HEK293 (cell line): ENCODE measurements around the gene DEAF1.

Source experiments
- GLIS2 ChIP-seq: fragments of 450-650 bp; formaldehyde crosslinking; IDR thresholded peaks from 2 replicates; pipeline ENCODE4 v1.5.1; 2016; ENCODE audit warnings: missing biosample characterization, missing genetic modification characterization
- MZF1 ChIP-seq: fragments of 450-650 bp; formaldehyde crosslinking; IDR thresholded peaks from 2 replicates; pipeline ENCODE4 v1.5.1; 2017; ENCODE audit warnings: missing biosample characterization, missing genetic modification characterization, borderline replicate concordance
- SCRT2 ChIP-seq: fragments of 450-650 bp; formaldehyde crosslinking; IDR thresholded peaks from 2 replicates; pipeline ENCODE4 v1.5.1; 2016; ENCODE audit warnings: missing biosample characterization, missing genetic modification characterization
- ZBTB8A ChIP-seq: fragments of 450-650 bp; formaldehyde crosslinking; IDR thresholded peaks from 2 replicates; pipeline ENCODE4 v1.5.1; 2016; ENCODE audit warnings: missing biosample characterization, missing genetic modification characterization
- ZNF138 ChIP-seq: fragments of 450-650 bp; formaldehyde crosslinking; IDR thresholded peaks from 2 replicates; pipeline ENCODE4 v1.5.1; 2016; ENCODE audit warnings: missing biosample characterization, missing genetic modification characterization, borderline replicate concordance
- ZNF140 ChIP-seq: fragments of 450-650 bp; formaldehyde crosslinking; IDR thresholded peaks from 2 replicates; pipeline ENCODE4 v1.5.1; 2016; ENCODE audit warnings: missing biosample characterization, missing genetic modification characterization
- ZNF146 ChIP-seq: fragments of 450-650 bp; formaldehyde crosslinking; IDR thresholded peaks from 2 replicates; pipeline ENCODE4 v1.5.1; 2016; ENCODE audit warnings: missing biosample characterization, missing genetic modification characterization
- ZNF311 ChIP-seq: fragments of 450-650 bp; formaldehyde crosslinking; IDR thresholded peaks from 2 replicates; pipeline ENCODE4 v1.5.1; 2017; ENCODE audit warnings: missing biosample characterization, missing genetic modification characterization, borderline replicate concordance
- ZNF354C ChIP-seq: fragments of 450-650 bp; formaldehyde crosslinking; IDR thresholded peaks from 2 replicates; pipeline ENCODE4 v1.5.1; 2016; ENCODE audit warnings: missing biosample characterization, missing genetic modification characterization, low read depth, borderline replicate concordance
- ZNF426 ChIP-seq: fragments of 450-650 bp; formaldehyde crosslinking; IDR thresholded peaks from 2 replicates; pipeline ENCODE4 v1.5.1; 2017; ENCODE audit warnings: missing biosample characterization, missing genetic modification characterization, mild to moderate bottlenecking, inconsistent platforms, moderate library complexity
- ZNF433 ChIP-seq: fragments of 450-650 bp; formaldehyde crosslinking; IDR thresholded peaks from 2 replicates; pipeline ENCODE4 v1.5.1; 2016; ENCODE audit warnings: missing biosample characterization, missing genetic modification characterization, low read depth
- ZNF529 ChIP-seq: fragments of 450-650 bp; formaldehyde crosslinking; IDR thresholded peaks from 2 replicates; pipeline ENCODE4 v1.5.1; 2017; ENCODE audit warnings: missing genetic modification characterization, missing biosample characterization; ENCODE audit not compliant: insufficient replicate concordance
- ZNF747 ChIP-seq: fragments of 450-650 bp; formaldehyde crosslinking; IDR thresholded peaks from 2 replicates; pipeline ENCODE4 v1.5.1; 2016; ENCODE audit warnings: missing biosample characterization, missing genetic modification characterization
- ZNF843 ChIP-seq: fragments of 450-650 bp; formaldehyde crosslinking; IDR thresholded peaks from 2 replicates; pipeline ENCODE4 v1.5.1; 2016; ENCODE audit warnings: missing biosample characterization, missing genetic modification characterization
- ZSCAN30 ChIP-seq: fragments of 450-650 bp; IDR thresholded peaks from 2 replicates; pipeline ENCODE4 v1.5.1; 2018; ENCODE audit warnings: missing biosample characterization, mild to moderate bottlenecking, missing genetic modification characterization, moderate library complexity
- TF ChIP-seq, protein P1 (sequence below): fragments of 450-650 bp; formaldehyde crosslinking; IDR thresholded peaks from 2 replicates; pipeline ENCODE4 v1.5.1; 2016; ENCODE audit warnings: missing biosample characterization, missing genetic modification characterization, borderline replicate concordance
- TF ChIP-seq, protein P2 (sequence below): fragments of 450-650 bp; formaldehyde crosslinking; IDR thresholded peaks from 2 replicates; pipeline ENCODE4 v1.5.1; 2016; ENCODE audit warnings: missing biosample characterization, missing genetic modification characterization
- TF ChIP-seq, protein P3 (sequence below): fragments of 450-650 bp; formaldehyde crosslinking; IDR thresholded peaks from 2 replicates; pipeline ENCODE4 v1.5.1; 2016; ENCODE audit warnings: missing biosample characterization, missing genetic modification characterization
- TF ChIP-seq, protein P4 (sequence below): fragments of 450-650 bp; formaldehyde crosslinking; IDR thresholded peaks from 2 replicates; pipeline ENCODE4 v1.5.1; 2016; ENCODE audit warnings: missing biosample characterization, missing genetic modification characterization
- TF ChIP-seq, protein P5 (sequence below): fragments of 450-650 bp; formaldehyde crosslinking; IDR thresholded peaks from 2 replicates; pipeline ENCODE4 v1.5.1; 2016; ENCODE audit warnings: missing biosample characterization, missing genetic modification characterization
- TF ChIP-seq, protein P6 (sequence below): fragments of 450-650 bp; formaldehyde crosslinking; IDR thresholded peaks from 2 replicates; pipeline ENCODE4 v1.5.1; 2016; ENCODE audit warnings: missing biosample characterization, missing genetic modification characterization
- TF ChIP-seq, protein P7 (sequence below): fragments of 450-650 bp; formaldehyde crosslinking; IDR thresholded peaks from 2 replicates; pipeline ENCODE4 v1.5.1; 2016; ENCODE audit warnings: missing biosample characterization, missing genetic modification characterization
- TF ChIP-seq, protein P8 (sequence below): fragments of 450-650 bp; formaldehyde crosslinking; IDR thresholded peaks from 2 replicates; pipeline ENCODE4 v1.5.0; 2017; ENCODE audit warnings: missing biosample characterization, missing genetic modification characterization, borderline replicate concordance

The DEAF1 gene

DNA sequence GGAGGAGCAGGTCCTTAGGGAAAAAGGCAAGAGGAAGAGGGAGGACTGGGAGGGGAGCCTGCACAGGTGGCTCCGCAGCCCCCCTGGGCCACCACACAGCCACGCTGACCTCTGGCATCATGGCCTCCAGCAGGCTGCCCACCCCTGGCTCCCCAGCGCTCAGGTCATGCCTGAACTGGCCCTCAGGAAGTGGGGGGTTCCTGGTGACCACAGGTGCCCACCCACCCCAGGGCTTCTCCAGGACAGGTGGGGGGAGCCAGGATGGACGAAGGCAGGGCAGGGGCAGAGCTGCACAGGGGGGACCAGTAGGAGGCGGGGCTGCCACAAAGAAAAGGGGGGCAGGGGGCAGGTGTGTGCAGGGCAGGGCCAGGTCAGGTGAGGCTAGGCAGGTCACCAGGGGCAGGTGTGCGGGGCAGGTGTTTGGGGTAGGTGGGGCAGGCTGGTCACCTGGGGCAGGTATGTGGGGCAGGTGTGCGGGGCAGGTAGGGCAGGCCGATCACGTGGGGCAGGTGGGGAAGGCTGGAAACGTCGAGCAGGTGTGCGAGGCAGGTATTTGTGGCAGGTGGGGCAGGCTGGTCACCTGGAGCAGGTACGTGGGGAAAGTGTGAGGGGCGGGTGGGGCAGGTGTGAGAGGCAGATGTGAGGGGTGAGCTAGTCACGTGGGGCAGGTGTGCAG, 997 bp downstream of the DEAF1 start (continued):
- TF ChIP-seq, protein P1, sequence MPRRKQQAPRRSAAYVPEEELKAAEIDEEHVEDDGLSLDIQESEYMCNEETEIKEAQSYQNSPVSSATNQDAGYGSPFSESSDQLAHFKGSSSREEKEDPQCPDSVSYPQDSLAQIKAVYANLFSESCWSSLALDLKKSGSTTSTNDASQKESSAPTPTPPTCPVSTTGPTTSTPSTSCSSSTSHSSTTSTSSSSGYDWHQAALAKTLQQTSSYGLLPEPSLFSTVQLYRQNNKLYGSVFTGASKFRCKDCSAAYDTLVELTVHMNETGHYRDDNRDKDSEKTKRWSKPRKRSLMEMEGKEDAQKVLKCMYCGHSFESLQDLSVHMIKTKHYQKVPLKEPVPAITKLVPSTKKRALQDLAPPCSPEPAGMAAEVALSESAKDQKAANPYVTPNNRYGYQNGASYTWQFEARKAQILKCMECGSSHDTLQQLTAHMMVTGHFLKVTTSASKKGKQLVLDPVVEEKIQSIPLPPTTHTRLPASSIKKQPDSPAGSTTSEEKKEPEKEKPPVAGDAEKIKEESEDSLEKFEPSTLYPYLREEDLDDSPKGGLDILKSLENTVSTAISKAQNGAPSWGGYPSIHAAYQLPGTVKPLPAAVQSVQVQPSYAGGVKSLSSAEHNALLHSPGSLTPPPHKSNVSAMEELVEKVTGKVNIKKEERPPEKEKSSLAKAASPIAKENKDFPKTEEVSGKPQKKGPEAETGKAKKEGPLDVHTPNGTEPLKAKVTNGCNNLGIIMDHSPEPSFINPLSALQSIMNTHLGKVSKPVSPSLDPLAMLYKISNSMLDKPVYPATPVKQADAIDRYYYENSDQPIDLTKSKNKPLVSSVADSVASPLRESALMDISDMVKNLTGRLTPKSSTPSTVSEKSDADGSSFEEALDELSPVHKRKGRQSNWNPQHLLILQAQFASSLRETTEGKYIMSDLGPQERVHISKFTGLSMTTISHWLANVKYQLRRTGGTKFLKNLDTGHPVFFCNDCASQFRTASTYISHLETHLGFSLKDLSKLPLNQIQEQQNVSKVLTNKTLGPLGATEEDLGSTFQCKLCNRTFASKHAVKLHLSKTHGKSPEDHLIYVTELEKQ (tag by site-specific recombination) = no peak
- TF ChIP-seq ZNF747 (tag by site-specific recombination) (no peak), ZNF146 (tag by site-specific recombination) (no peak), ZNF138 (tag by site-specific recombination) (no peak), ZNF354C (tag by site-specific recombination) (no peak), ZNF843 (tag by site-specific recombination) (no peak), ZSCAN30 (tag by site-specific recombination) (no peak), ZNF433 (tag by site-specific recombination) (no peak), ZNF311 (tag by site-specific recombination) (no peak), ZNF140 (no peak), ZNF529 (tag by site-specific recombination) (no peak), GLIS2 (peak; percentile 83), SCRT2 (tag by site-specific recombination) (peak; percentile 83), MZF1 (tag by site-specific recombination) (no peak), ZNF426 (tag by site-specific recombination) (no peak), ZBTB8A (no peak)
- TF ChIP-seq, protein P2, sequence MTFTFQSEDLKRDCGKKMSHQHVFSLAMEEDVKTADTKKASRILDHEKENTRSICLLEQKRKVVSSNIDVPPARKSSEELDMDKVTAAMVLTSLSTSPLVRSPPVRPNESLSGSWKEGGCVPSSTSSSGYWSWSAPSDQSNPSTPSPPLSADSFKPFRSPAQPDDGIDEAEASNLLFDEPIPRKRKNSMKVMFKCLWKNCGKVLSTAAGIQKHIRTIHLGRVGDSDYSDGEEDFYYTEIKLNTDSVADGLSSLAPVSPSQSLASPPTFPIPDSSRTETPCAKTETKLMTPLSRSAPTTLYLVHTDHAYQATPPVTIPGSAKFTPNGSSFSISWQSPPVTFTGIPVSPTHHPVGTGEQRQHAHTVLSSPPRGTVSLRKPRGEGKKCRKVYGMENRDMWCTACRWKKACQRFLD (tag by site-specific recombination) = no peak
- TF ChIP-seq, protein P3, sequence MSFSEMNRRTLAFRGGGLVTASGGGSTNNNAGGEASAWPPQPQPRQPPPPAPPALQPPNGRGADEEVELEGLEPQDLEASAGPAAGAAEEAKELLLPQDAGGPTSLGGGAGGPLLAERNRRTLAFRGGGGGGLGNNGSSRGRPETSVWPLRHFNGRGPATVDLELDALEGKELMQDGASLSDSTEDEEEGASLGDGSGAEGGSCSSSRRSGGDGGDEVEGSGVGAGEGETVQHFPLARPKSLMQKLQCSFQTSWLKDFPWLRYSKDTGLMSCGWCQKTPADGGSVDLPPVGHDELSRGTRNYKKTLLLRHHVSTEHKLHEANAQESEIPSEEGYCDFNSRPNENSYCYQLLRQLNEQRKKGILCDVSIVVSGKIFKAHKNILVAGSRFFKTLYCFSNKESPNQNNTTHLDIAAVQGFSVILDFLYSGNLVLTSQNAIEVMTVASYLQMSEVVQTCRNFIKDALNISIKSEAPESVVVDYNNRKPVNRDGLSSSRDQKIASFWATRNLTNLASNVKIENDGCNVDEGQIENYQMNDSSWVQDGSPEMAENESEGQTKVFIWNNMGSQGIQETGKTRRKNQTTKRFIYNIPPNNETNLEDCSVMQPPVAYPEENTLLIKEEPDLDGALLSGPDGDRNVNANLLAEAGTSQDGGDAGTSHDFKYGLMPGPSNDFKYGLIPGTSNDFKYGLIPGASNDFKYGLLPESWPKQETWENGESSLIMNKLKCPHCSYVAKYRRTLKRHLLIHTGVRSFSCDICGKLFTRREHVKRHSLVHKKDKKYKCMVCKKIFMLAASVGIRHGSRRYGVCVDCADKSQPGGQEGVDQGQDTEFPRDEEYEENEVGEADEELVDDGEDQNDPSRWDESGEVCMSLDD (tag by site-specific recombination) = peak; percentile 45; the same call in 1 of the 2 replicates
- TF ChIP-seq, protein P4, sequence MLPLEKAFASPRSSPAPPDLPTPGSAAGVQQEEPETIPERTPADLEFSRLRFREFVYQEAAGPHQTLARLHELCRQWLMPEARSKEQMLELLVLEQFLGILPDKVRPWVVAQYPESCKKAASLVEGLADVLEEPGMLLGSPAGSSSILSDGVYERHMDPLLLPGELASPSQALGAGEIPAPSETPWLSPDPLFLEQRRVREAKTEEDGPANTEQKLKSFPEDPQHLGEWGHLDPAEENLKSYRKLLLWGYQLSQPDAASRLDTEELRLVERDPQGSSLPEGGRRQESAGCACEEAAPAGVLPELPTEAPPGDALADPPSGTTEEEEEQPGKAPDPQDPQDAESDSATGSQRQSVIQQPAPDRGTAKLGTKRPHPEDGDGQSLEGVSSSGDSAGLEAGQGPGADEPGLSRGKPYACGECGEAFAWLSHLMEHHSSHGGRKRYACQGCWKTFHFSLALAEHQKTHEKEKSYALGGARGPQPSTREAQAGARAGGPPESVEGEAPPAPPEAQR (tag by site-specific recombination) = no peak
- TF ChIP-seq, protein P5, sequence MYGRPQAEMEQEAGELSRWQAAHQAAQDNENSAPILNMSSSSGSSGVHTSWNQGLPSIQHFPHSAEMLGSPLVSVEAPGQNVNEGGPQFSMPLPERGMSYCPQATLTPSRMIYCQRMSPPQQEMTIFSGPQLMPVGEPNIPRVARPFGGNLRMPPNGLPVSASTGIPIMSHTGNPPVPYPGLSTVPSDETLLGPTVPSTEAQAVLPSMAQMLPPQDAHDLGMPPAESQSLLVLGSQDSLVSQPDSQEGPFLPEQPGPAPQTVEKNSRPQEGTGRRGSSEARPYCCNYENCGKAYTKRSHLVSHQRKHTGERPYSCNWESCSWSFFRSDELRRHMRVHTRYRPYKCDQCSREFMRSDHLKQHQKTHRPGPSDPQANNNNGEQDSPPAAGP (tag by site-specific recombination) = 0 out of 2 replicates have a peak, but pooled peaks have one; percentile 23
- TF ChIP-seq, protein P6, sequence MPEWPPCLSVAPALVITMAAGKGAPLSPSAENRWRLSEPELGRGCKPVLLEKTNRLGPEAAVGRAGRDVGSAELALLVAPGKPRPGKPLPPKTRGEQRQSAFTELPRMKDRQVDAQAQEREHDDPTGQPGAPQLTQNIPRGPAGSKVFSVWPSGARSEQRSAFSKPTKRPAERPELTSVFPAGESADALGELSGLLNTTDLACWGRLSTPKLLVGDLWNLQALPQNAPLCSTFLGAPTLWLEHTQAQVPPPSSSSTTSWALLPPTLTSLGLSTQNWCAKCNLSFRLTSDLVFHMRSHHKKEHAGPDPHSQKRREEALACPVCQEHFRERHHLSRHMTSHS = no peak
- TF ChIP-seq, protein P7, sequence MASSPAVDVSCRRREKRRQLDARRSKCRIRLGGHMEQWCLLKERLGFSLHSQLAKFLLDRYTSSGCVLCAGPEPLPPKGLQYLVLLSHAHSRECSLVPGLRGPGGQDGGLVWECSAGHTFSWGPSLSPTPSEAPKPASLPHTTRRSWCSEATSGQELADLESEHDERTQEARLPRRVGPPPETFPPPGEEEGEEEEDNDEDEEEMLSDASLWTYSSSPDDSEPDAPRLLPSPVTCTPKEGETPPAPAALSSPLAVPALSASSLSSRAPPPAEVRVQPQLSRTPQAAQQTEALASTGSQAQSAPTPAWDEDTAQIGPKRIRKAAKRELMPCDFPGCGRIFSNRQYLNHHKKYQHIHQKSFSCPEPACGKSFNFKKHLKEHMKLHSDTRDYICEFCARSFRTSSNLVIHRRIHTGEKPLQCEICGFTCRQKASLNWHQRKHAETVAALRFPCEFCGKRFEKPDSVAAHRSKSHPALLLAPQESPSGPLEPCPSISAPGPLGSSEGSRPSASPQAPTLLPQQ (tag by site-specific recombination) = no peak
- TF ChIP-seq, protein P8, sequence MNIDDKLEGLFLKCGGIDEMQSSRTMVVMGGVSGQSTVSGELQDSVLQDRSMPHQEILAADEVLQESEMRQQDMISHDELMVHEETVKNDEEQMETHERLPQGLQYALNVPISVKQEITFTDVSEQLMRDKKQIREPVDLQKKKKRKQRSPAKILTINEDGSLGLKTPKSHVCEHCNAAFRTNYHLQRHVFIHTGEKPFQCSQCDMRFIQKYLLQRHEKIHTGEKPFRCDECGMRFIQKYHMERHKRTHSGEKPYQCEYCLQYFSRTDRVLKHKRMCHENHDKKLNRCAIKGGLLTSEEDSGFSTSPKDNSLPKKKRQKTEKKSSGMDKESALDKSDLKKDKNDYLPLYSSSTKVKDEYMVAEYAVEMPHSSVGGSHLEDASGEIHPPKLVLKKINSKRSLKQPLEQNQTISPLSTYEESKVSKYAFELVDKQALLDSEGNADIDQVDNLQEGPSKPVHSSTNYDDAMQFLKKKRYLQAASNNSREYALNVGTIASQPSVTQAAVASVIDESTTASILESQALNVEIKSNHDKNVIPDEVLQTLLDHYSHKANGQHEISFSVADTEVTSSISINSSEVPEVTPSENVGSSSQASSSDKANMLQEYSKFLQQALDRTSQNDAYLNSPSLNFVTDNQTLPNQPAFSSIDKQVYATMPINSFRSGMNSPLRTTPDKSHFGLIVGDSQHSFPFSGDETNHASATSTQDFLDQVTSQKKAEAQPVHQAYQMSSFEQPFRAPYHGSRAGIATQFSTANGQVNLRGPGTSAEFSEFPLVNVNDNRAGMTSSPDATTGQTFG (tag by site-specific recombination) = no peak
